Measurements from ENCODE around the gene HMOX1. TPM values are rescaled to one million over a fixed set of nuclear protein-coding genes. Genes with fewer than 3 reads are reported as not detected.

The HMOX1 gene, protein sequence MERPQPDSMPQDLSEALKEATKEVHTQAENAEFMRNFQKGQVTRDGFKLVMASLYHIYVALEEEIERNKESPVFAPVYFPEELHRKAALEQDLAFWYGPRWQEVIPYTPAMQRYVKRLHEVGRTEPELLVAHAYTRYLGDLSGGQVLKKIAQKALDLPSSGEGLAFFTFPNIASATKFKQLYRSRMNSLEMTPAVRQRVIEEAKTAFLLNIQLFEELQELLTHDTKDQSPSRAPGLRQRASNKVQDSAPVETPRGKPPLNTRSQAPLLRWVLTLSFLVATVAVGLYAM
- 118 and 167 TPM in 2 replicates for total RNA-seq (2014; rRNA removed; shearing (Covaris generic); ENCODE audit: low replicate concordance)

DNA sequence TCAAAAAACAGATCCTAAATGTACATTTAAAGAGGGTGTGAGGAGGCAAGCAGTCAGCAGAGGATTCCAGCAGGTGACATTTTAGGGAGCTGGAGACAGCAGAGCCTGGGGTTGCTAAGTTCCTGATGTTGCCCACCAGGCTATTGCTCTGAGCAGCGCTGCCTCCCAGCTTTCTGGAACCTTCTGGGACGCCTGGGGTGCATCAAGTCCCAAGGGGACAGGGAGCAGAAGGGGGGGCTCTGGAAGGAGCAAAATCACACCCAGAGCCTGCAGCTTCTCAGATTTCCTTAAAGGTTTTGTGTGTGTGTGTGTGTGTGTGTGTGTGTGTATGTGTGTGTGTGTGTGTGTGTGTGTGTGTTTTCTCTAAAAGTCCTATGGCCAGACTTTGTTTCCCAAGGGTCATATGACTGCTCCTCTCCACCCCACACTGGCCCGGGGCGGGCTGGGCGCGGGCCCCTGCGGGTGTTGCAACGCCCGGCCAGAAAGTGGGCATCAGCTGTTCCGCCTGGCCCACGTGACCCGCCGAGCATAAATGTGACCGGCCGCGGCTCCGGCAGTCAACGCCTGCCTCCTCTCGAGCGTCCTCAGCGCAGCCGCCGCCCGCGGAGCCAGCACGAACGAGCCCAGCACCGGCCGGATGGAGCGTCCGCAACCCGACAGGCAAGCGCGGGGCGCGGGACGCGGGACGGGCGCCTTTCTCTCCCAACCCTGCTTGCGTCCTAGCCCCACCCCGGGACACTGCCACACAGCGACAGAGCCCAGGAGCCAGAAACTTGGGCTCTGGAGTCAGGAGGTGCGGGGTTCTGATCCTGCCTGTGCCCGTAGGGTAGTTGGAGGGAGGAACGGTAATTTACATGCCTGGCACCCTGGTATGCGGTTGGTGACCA lies at the start of gene HMOX1:
Gene HMOX1 (plus strand): TSS at position 560 of the 887 bp plus-strand sequence. CDS start 78 bp downstream, at position 638.
- peak; percentile 92 for DNase-seq (ENCODE audit: low read depth)
- in situ Hi-C loops (cut with HindIII; ENCODE audit: low pct_unique_long_range_greater_than_20kb, low sequenced_read_pairs): no loop called here

DNA sequence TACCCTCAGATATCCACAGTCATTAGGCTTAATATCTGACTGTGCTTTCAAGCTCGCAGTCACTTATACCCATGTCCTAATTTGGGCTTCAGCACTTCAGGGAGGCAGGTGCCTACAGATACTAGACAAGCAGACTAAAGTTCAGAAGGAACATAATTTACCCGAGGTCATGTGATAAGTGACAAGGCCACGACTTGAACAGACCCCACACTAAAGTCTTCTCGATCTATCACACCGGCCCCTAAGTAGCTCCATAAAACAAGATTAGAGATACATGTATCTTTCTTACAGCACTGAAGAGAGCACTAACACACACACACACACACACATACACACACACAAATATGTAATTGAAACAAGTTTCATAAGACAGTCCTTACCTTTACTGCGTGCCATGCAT lies 48.6 kb upstream of the HMOX1 start:
- no peak for DNase-seq (ENCODE audit: low read depth)
- in situ Hi-C loops (cut with HindIII; ENCODE audit: low pct_unique_long_range_greater_than_20kb, low sequenced_read_pairs): no loop called here

DNA sequence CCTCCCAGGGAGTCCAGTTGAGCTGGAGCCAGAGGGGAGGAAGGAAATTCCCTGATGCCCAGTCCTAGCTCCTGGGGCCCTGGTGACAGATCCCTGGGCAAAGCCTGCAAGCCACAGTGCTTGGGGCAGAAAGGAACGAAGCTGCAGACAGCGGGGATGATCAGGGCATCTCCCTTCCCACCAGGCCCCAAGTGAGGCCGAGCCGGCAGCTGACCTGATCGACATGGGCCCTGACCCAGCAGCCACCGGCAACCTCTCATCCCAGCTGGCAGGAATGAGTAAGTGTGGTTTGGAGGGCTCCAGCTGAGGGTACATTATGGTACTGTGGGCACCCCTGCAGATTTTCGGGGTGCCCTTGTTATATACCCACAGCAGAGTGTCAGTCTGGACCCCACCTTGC lies 47.7 kb upstream of the HMOX1 start:
- no peak for DNase-seq (ENCODE audit: low read depth)
- in situ Hi-C loops (cut with HindIII; ENCODE audit: low pct_unique_long_range_greater_than_20kb, low sequenced_read_pairs): no loop called here

DNA sequence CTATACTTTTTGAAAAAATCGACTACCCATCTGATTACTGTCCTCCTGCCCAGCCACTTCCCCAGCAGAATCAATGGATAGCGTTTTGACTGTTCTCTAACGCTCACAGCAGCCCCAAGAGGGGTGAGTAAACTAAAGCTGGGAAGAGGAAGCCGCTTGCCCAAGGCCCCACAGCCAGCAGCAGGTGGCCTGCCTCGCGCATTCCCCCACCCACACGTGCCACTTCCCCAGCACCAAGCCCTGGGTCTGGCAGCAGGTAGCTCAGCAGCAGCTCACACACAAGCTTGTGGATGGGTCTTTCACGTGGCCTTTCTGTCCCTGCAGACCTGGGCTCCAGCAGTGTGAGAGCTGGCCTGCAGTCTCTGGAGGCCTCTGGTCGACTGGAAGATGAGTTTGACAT lies 46.9 kb upstream of the HMOX1 start:
- in situ Hi-C loops (cut with HindIII; ENCODE audit: low pct_unique_long_range_greater_than_20kb, low sequenced_read_pairs): no loop called here
- DNase-seq (ENCODE audit: low read depth): no peak

DNA sequence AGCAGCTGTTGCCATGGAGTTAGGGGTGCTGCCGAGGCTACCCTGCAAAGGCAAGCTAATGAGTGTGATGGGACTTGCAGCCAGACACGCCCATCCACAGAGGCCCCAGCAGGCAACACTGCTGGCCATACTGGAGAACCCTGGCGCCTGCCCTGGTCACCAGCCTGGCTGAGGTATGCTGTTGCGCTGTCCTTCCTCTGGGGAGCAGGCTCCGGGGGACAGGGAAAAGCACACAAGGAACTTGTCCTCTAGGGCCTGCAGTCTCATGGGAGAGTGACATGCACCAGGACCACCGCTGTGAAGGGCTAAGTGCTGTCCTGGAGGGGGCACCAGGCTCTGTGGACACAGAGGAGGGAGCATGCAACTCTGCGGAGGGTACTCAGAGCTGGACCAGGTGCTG lies 45.4 kb upstream of the HMOX1 start:
- in situ Hi-C loops (cut with HindIII; ENCODE audit: low pct_unique_long_range_greater_than_20kb, low sequenced_read_pairs): no loop called here
- DNase-seq (ENCODE audit: low read depth): no peak

DNA sequence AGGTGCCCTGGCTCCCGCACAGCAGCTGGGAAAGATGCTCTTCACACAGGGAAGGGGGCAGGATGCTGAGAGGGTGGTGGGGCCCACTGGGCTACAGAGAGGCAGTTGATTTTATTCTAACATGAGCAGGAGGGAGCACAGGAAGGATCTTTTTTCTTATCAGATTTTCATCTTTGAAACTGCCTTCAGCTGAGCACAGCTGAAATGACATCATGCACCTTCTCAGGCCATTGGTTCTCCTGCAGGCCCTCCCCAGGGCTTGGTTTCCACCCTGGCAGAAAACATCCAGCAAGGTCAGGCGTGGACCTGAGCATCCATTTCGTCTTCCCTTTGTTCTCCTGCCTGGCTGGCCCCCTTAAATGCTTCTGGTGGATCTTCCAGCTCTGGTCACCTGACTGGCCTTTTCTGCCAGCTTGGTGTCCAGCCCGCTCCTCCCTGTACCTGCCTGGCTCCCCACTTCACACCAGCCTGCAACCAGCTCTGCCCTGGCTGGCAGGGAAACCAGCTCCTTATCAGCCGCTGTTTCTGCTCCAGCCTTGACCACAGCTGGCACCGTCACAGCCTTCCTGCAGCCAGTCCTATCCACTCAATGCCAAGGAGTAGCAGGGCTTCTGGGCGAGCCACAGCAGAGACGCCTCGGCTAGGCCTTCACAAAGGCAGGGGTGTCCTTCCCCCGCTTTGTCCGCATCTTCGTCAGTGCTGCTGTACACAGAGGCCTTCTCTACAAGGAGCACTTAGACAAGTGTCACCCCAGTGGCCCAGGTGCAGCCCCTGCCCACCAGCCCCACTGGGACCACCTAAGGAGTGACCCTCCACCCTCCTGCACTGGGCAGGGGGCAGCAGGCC lies 44.7 kb upstream of the HMOX1 start:
- DNase-seq (ENCODE audit: low read depth): no peak
- in situ Hi-C loops (cut with HindIII; ENCODE audit: low pct_unique_long_range_greater_than_20kb, low sequenced_read_pairs): no loop called here

DNA sequence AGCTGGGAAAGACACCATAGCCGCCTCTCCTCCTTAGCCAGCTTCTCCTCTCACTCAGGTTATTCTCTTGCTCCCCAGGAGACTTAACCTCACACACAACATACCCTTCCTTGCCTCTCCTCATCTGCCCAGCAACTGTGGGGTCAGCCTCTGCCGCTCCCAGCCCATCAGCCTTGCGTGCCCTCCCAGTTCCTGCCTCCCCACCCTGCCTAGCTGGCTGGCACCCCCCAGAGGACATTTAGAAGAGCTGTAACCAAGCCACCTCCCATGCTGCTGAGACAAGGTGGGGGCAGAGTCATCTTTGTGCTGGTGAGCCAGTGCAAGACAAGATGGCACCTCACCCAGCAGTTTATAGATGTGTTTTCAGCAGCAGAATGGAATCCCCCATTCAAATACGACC lies 43.0 kb upstream of the HMOX1 start:
- in situ Hi-C loops (cut with HindIII; ENCODE audit: low pct_unique_long_range_greater_than_20kb, low sequenced_read_pairs): no loop called here
- no peak for DNase-seq (ENCODE audit: low read depth)

DNA sequence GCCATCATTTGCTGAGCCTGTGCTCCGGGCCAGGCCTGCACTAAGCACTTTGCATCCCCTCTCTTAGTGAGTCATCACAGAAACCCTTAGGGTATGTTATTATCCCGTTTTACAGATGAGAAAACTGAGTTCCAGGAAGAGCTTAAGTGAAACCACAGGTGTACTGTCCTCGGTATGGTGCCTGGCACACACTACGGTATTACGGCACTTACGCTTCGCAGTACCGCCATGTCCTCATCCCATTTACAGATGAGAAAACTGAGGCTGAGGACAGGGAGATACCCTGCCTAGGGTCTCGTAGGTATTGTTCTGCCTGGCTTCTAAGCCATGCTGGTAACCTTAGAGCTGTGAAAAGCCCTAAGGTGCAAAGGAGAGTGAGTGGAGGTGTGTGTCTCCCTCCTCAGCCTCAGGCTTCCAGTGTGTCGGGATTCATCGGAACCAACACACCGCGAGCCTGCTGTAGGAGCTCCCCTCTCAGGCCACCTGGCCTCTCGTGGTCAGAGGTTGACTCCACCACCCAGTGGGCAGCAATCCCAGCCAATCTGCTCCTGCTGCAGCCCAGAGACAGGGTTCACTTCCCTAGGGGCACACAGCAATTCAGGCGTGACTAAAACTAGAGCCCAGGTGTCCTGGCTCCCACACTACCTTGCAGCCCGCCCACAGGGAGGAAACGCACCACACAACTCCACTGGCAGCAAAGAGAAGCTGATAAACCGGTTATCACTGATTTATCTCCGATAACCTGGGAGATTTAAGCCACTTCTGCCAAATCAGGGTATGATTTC lies 39.6 kb upstream of the HMOX1 start:
- in situ Hi-C loops (cut with HindIII; ENCODE audit: low pct_unique_long_range_greater_than_20kb, low sequenced_read_pairs): no loop called here
- DNase-seq (ENCODE audit: low read depth): no peak

DNA sequence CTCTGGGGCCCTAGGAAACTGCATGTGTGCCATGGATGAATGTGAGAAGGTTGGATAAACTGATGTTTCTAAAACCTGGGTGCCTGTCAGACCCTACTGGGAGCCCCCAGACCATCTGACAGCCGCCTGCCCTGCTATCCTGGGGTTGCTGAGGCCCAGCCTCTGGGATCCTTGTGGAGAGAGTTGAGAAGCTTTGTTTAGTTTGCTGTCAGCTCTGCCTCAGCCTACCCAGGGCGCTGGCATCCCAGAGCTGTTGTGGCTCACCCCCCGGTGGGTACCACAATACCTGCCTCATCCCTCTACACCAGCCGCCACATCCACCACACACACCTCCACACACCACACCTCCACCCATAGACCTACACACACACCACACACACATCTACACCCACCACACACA lies 38.5 kb upstream of the HMOX1 start:
- in situ Hi-C loops (cut with HindIII; ENCODE audit: low pct_unique_long_range_greater_than_20kb, low sequenced_read_pairs): no loop called here
- DNase-seq (ENCODE audit: low read depth): no peak

DNA sequence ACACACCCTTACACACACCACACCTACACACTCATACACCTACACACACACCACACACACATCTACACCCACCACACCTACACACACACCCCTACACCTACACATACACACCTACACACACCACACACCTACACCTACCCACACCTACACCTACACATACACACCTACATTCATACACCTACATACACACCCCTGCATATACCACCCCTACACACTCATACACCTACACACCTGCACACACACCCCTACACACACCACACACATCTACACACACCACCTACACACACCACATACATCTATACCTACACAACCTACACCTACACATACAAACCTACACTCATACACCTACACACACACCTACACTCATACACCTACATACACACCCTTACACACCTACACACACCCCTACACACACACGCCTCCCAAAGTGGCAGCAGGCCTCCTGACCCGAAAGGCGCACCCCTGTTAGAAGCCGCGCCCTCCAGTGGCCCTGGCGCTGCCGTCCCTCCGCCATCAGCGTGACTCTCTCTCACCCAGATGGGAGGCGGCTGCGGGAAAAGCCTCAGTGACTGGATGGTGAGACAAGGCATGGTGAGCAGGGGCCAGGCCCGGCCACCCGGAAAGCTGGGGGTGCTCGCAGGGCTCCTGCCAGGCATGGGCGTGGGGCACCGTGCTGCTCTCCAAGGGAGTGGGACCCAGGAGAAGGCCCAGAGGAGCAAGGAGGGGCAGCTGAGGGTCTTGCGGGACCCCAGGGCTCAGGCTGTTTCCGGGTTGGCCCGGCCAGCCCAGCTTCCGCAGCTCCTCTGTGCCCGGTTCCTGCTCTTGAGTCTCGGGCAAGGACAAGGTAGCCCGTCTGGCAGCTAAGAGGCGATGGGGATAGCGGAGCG lies 37.0 kb upstream of the HMOX1 start:
- in situ Hi-C loops (cut with HindIII; ENCODE audit: low pct_unique_long_range_greater_than_20kb, low sequenced_read_pairs): no loop called here
- DNase-seq (ENCODE audit: low read depth): no peak

DNA sequence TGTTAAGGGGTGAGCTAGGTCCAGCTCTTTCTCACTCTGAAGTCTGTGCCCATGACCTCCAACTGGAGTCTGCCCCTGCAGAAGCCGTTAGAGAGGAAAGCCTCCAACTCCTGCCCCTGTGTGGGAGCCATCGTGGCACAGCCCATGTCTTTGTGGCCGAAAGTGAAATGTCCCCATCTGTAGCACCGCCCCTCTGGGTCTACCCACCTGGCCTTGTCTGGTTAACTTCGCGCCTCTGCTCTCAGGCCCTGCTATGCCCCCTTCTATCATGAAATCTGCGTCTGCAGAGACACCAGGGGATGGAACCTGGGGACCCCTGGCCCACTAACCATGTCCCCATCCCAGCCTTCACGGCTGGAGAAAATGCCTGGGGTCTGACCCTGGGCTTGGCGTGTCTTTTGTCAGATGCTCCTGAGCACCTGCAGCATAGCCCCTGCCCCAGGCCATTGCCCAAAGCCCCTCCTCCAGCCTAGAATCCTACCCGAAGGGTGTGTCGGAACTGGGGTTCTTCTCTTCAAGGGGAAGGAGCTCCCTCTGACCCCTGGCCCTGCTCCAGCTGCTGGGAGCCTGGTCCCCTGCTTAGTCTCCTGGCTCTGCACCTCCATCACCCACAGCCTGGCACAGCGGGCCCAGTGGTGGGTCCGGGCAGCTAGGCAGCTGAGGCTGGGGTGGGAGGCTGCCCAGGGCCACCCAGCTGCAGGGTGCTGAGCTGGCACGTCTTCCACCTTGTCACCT lies 35.8 kb upstream of the HMOX1 start:
- in situ Hi-C loops (cut with HindIII; ENCODE audit: low pct_unique_long_range_greater_than_20kb, low sequenced_read_pairs): no loop called here
- DNase-seq (ENCODE audit: low read depth): no peak

DNA sequence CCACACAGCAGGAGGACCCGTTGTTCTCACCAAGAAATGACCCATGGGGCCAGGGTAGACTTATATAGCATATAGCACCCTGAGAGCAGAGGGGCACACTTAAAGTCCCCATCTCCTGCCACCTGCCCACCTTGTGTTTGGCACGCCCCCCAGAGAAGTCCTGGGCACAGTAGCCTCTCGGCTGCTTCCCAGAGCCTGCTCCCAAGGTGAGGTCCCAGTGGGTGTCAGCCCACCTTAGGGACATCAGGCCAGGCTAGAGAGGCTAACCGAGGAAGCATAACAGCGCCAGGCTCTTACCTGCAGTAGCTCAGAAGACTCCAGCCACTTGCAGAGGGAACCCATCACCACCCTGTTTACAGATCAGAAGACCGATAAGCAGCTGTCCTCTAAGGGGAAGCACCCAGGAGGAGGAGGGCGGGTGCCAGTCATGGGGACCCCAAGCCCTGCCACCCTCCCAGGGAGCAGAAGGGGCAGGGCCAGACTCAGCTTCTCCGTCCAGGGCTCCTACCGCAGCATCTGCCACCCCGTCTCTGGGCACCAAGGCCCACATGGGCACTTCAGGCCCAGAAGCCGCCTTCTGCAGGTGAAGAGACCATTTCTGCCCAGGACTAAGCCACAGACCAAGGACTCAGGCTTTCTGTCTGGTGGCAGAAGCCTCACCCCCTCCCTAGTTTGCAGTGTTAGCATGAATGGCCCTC lies 34.9 kb upstream of the HMOX1 start:
- in situ Hi-C loops (cut with HindIII; ENCODE audit: low pct_unique_long_range_greater_than_20kb, low sequenced_read_pairs): no loop called here
- DNase-seq (ENCODE audit: low read depth): no peak

DNA sequence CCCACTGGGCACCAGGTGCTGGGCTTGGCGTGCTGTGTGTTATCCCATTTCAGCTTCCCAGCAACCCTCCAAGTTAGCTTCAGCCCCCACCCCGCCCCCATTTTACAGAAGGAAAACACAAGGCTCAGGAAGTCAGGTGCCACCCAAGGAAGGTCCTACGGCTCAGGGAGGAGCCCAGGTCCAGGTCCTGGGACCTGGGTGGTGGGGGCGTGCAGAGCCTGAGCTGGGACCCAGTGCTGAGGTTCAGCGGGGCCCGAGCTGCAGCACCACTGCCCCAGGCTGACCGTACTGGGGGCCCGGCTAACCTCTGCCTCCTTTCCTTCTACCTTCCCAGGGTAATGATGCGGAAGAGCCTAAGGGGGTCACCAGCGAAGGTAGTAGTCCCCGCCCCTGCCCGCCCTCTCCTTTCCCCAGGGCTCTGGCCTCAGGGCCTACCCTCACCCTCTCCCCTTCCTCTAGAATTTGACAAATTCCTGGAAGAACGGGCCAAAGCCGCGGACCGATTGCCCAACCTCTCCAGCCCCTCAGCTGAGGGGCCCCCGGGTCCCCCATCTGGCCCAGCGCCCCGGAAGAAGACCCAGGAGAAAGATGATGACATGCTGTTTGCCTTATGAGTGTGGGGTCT lies 34.2 kb upstream of the HMOX1 start:
- DNase-seq (ENCODE audit: low read depth): no peak
- in situ Hi-C loops (cut with HindIII; ENCODE audit: low pct_unique_long_range_greater_than_20kb, low sequenced_read_pairs): no loop called here

DNA sequence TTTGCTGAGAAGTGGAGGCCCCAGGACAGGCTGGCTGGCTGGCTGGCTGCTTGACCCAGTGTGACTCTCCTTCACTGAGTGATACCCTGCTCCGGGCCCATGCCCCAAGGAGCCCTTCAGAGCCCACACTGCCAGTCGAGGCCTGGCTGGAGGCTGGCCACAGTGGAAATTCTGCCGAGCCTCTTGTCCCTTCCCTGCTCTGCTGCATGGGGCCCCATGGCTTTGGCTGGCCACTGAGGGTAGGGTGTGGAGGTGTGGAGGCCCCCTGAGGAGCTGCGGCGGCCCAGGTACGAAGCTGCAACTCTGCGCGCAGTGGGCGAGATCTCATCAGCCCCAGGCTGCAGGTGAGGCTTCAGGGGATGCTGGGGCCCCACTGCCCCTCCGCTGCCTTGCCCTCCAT lies 33.4 kb upstream of the HMOX1 start:
- no peak for DNase-seq (ENCODE audit: low read depth)
- in situ Hi-C loops (cut with HindIII; ENCODE audit: low pct_unique_long_range_greater_than_20kb, low sequenced_read_pairs): no loop called here

DNA sequence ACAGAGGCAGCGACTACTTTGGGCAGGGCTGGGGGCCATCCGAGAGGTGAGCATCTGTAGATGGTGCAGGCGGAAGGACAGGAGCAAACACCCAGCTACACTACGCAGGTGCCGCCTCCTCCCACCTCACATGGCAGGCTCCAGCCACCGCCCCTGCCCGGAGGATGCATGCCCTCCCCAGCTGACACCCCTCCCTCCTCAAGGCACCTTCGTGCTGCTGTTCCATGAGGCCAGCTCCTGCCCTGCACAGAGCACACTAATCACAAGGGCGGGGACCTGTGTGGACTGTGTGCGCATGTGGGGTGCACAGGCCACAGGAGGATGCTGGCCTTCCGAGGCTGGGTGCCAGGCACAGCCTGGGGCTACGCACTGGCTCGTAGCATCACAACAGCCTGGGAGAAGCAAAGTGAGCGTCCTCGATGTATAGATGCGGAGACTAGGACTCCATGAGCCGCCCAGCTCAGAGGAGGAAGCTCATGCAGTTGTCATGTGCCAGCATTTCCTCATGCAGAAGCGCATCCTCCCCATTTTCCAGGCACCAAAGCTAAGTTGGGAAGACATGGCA lies 32.8 kb upstream of the HMOX1 start:
- DNase-seq (ENCODE audit: low read depth): no peak
- in situ Hi-C loops (cut with HindIII; ENCODE audit: low pct_unique_long_range_greater_than_20kb, low sequenced_read_pairs): no loop called here
